ENCODE data around the gene CKLF. TPM values are rescaled to one million over a fixed set of nuclear protein-coding genes. Genes with fewer than 3 reads are reported as not detected.
A peak's percentile ranks its signal among the peaks of the same experiment; 100 is the strongest.

Gene CKLF
- polyA plus RNA-seq, 3 donors from 2014 or later: 226 to 318 (median 229) TPM

DNA sequence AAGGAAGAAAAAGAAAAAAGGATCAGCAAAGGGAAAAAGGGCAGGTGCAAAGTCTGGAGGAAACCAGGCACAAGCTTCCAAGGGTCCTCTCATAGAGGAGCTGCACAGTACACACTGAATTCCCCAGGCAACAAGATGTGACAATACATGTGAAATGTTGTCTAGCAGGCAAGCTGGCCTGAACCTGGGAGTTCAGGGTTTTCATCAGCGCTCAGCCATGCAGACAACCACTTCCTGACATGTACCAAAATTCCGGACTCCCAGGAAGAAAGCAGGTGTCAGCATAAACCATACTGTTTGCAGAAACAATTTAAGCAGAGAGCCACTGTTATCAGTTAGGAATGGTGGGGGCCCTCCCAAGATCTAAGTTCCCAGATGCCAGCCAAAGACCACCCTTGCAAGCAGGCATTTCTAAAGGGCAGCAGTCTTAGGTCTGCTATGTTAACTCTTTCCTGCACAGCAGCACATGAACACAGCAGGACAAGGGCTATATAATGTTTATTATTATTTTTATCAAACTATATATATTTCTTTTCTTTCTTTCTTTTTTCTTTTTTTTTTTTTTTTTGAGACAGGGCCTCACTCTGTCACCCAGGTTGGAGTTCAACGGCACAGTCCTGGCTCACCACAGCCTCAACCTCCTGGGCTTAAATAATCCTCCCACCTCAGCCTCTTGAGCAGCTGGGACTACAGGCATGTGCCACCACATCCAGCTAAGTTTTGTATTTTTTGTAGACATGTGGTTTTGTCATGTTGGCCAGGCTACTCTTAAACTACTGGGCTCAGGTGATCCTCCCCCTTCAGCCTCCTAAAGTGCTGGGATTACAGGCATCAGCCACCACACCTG is 12.5 kb upstream of the CKLF start:
- peak overlapping the region; percentile 9 to 33 (median 13) for H3K4me3 Mint-ChIP-seq
- peaks cover 13 to 31% (median 19%) of the 10 kb centered on the region in 3 donors for H3K36me3 Mint-ChIP-seq
- peaks cover 0 to 3% (median 0%) of the 10 kb centered on the region in 3 donors for H3K27me3 Mint-ChIP-seq (ENCODE audit: low read depth in 3 of 3)
- H3K27ac Mint-ChIP-seq: peak overlapping the region; percentile 48 to 87 (median 70)
- no peak for DNase-seq
- peaks cover 17 to 22% of the 10 kb centered on the region in 2 donors for H3K4me1 Mint-ChIP-seq
- peaks cover 0 to 2% (median 0%) of the 10 kb centered on the region in 6 donors for H3K9me3 Mint-ChIP-seq

DNA sequence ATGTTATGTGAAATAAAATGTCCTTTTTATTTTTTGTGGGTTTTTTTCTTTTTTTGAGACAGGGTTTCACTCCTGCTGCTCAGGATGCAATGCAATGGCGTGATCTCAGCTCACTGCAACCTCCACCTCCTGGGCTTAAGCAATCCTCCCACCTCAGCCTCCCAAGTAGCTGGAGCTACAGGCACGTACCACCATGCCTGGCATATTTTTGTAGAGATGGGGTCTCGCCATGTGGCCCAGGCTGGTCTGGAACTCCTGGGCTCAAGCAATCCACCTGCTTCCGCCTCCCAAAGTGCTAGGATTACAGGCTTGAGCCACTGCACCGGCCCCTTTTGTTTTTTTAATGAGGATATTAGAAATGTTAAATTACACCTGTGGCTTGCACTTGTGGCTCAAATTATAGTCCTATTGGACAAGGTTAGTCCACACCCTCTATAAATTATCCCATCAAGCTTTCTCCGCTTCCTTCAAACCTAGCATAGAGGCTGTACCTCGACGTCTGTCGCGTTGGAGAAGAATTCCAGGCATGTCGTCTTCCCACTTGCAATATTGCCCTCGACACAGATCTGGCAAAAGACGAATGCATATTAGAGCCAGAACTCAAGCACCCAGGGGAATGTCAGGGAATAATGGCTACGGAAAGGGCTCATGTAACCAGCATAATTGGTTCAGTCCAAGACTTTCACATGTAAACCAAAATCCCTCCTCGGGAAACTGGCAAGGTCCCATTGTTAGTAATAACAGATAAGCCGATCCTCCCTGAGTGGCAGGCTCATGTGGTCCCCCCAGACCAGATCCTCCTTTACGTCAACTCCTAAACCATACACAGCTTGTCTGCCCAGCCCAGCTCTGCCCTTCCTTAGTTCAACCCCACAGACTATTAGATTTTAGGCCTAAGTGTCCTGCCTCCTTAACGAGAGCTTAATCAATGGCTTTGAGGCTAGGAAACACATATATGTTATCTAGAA is 10.7 kb upstream of the CKLF start:
- Mint-ChIP-seq H3K9me3 (peaks cover 0 to 2% (median 0%) of the 10 kb centered on the region in 6 donors), H3K36me3 (peaks cover 4 to 23% (median 13%) of the 10 kb centered on the region in 3 donors), H3K27me3 (ENCODE audit: low read depth in 3 of 3) (peaks cover 0 to 2% (median 0%) of the 10 kb centered on the region in 3 donors), H3K4me1 (peaks cover 17 to 22% of the 10 kb centered on the region in 2 donors), H3K4me3 (no peak overlapping the region), H3K27ac (peak overlapping the region in 2 of 6 donors; percentile 33 to 47)
- no peak for DNase-seq

DNA sequence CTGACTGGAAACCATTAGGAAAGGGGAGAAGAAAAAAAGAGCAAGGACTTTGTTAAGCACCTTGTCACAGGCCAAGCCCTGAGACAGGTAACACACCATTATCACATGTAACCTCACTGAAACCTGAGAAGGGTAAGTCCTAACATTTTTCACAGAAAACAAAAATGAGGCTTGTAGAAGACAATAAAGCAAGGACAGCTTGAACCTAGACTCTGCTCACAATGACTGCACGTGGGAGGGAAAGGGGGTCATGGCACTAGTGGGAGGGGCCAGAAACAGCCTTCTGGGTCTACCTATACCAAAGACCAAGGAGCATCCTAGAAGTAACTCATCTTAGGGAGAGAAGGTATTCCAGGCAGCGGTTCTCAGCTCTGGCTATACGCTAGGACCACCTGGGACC is 10.0 kb upstream of the CKLF start:
- Mint-ChIP-seq H3K9me3 (no peaks in the 10 kb centered on the region), H3K27me3 (ENCODE audit: low read depth in 3 of 3) (peaks cover 0 to 1% (median under 1%) of the 10 kb centered on the region in 3 donors), H3K36me3 (peaks cover 2 to 16% (median 6%) of the 10 kb centered on the region in 3 donors), H3K4me1 (peaks cover 18 to 26% of the 10 kb centered on the region in 2 donors), H3K27ac (peak overlapping the region in 1 of 6 donors; percentile 47), H3K4me3 (no peak overlapping the region)
- DNase-seq: no peak

DNA sequence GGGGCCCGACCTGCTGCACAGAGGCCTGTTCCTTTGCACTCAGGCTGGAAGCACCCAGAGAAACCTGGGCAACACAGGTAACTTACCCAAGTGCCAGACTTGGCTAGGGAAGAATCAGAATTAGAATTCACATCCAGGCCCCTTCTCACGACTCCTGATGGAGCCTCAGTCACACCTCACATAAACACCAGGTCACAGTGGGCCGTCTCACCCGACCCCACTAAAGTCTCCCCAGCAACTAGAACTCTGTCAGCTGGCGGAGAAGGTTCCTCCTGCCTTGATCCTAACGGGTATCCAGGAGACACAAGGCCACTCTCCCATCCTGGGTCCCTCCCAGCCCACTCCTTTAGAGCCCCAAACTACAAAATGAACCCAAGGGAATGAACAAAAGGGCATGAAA is 8.8 kb upstream of the CKLF start:
- Mint-ChIP-seq H3K36me3 (peaks cover 0 to 14% (median 0%) of the 10 kb centered on the region in 3 donors), H3K4me1 (peaks cover 28 to 37% of the 10 kb centered on the region in 2 donors), H3K4me3 (no peak overlapping the region), H3K9me3 (no peaks in the 10 kb centered on the region), H3K27ac (no peak overlapping the region), H3K27me3 (ENCODE audit: low read depth in 3 of 3) (peaks cover 0 to 2% (median 1%) of the 10 kb centered on the region in 3 donors)
- no peak for DNase-seq

DNA sequence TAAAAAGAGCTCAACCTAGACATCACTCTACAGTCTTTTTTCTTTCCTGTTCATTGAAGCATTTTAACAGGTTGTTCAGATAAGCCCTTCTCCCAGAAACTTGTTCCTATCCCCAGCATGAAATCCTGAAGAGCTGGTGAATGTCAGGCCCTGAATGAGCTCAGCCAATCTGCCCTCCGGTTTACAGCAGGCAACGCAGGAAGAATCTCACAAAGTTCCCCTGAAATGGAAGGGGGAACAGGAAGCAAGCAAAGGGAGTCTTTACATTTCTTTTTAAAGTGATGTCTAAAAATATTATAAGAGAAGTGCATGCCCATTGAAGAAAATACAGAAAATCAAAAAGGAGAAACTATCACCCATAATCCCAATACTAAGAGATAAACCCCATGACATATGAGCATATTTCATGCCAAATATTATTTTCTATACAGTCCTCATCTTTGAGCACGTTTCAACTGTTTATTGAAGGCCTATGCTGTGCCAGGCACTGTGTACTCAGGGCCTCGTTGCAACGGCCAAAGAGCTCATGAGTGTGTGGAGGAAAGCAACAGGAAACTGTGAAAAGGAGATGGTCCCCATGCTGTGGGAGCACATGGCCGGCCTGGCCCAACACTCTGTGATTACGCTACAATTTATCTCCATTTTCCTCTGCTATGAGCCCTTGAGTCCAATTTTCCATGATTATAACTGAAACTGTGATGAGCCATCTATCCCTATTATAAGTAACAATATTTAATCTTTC is 8.2 kb upstream of the CKLF start:
- no peaks in the 10 kb centered on the region for H3K9me3 Mint-ChIP-seq
- H3K4me3 Mint-ChIP-seq: no peak overlapping the region
- peaks cover 0 to 2% (median 1%) of the 10 kb centered on the region in 3 donors for H3K27me3 Mint-ChIP-seq (ENCODE audit: low read depth in 3 of 3)
- DNase-seq: no peak
- peak overlapping the region in 1 of 6 donors; percentile 73 for H3K27ac Mint-ChIP-seq
- peaks cover 0 to 14% (median 0%) of the 10 kb centered on the region in 3 donors for H3K36me3 Mint-ChIP-seq
- H3K4me1 Mint-ChIP-seq: peaks cover 30 to 39% of the 10 kb centered on the region in 2 donors

DNA sequence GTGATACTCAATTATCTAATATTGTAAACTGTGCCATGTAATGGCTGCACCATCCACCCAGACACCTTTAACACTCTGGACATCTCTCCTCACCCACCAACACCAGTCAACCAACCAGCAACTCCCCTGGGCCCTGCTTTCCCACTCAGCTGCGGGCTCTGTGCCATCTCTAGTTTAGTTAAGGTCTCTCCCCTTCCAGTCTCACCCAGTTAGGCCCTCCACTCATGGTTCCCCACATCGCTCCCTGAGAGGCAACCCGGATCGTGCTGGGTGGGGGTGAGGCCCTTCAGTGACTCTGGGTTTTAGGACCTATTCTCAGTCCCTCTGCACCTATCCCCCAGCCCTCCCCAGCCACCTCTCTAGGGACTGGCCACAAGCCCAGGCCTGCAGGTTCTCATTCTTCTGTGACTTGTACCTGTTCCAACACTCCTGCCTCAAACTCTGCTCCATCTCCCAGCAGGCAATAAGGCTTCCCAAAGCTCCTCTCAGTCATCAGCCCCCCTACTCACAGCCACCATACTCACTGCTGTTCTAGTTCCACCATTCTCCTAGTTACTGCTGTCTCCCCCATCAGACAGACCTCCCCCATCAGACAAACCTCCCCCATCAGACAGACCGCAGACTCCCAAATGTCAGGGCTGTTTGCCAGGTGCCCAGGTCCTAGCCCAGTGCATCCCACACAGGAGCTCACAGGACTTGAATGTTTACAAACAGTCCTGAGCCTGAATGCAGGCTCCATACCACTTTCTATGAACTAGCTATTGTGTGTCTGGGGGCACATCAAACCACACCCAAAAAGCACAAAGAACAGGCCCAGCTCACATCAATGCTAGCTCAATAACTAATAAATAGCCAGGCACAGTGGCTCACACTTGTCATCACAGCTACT is 5.0 kb upstream of the CKLF start:
- peaks cover 0 to 7% (median 0%) of the 10 kb centered on the region in 3 donors for H3K36me3 Mint-ChIP-seq
- peak overlapping the region in 2 of 5 donors; percentile 34 to 82 for H3K4me3 Mint-ChIP-seq
- peaks cover 40 to 45% of the 10 kb centered on the region in 2 donors for H3K4me1 Mint-ChIP-seq

DNA sequence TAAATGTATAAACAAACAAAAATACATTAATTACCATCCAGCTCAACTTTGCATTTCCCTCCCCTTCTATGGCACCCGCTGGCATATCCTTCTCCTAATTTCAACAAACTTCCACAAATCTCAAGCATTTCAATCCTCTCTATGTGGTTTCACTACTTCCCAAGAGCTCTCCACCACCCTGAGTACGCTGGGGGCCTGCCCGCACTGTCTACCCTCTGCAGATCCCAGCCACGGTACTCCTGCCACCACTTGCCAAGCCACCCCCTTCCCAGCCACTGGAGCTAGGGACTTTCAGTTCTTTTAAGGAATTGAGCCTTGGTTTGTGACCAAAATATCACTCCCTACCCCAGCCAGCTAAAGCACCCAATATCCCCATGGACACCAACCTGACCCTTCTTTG is 4.3 kb upstream of the CKLF start:
- H3K9me3 Mint-ChIP-seq: no peaks in the 10 kb centered on the region
- H3K27ac Mint-ChIP-seq: peak overlapping the region; percentile 80 to 89 (median 84)
- peaks cover 13 to 25% (median 14%) of the 10 kb centered on the region in 3 donors for H3K27me3 Mint-ChIP-seq (ENCODE audit: low read depth in 3 of 3)
- H3K4me3 Mint-ChIP-seq: peak overlapping the region; percentile 62 to 82 (median 79)
- no peak for DNase-seq
- peaks cover 46 to 53% of the 10 kb centered on the region in 2 donors for H3K4me1 Mint-ChIP-seq
- H3K36me3 Mint-ChIP-seq: peaks cover 0 to 7% (median 0%) of the 10 kb centered on the region in 3 donors

More for the DNA sequence above, 5.0 kb upstream of the CKLF start:
- H3K9me3 Mint-ChIP-seq: no peaks in the 10 kb centered on the region
- DNase-seq: no peak
- H3K27ac Mint-ChIP-seq: peak overlapping the region; percentile 27 to 89 (median 80)
- H3K27me3 Mint-ChIP-seq (ENCODE audit: low read depth in 3 of 3): peaks cover 9 to 18% (median 10%) of the 10 kb centered on the region in 3 donors

DNA sequence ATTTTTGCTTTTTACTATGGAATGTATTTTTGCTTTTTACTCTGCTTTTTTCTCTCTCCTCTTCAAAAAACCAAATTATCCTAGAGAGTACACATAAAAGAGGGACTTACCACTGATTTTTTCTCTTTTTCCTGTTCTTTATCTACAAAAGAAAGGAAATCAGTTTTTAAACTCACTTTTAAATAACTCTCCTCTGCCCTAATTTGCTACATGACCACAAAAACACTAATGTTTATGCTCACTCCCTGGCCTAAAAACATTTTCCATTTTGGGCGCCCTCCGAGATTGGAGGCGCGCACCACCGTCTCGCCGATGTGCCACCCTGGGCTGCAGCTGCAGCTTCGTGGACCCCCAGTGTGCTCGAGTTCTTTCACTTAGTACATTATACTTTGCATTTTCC is 3.5 kb upstream of the CKLF start:
- Mint-ChIP-seq H3K27ac (peak overlapping the region; percentile 80 to 89 (median 84)), H3K9me3 (no peaks in the 10 kb centered on the region), H3K4me1 (peaks cover 54 to 61% of the 10 kb centered on the region in 2 donors), H3K27me3 (ENCODE audit: low read depth in 3 of 3) (peaks cover 13 to 27% (median 14%) of the 10 kb centered on the region in 3 donors), H3K4me3 (peak overlapping the region; percentile 62 to 82 (median 79)), H3K36me3 (peaks cover 0 to 3% (median 0%) of the 10 kb centered on the region in 3 donors)
- no peak for DNase-seq

DNA sequence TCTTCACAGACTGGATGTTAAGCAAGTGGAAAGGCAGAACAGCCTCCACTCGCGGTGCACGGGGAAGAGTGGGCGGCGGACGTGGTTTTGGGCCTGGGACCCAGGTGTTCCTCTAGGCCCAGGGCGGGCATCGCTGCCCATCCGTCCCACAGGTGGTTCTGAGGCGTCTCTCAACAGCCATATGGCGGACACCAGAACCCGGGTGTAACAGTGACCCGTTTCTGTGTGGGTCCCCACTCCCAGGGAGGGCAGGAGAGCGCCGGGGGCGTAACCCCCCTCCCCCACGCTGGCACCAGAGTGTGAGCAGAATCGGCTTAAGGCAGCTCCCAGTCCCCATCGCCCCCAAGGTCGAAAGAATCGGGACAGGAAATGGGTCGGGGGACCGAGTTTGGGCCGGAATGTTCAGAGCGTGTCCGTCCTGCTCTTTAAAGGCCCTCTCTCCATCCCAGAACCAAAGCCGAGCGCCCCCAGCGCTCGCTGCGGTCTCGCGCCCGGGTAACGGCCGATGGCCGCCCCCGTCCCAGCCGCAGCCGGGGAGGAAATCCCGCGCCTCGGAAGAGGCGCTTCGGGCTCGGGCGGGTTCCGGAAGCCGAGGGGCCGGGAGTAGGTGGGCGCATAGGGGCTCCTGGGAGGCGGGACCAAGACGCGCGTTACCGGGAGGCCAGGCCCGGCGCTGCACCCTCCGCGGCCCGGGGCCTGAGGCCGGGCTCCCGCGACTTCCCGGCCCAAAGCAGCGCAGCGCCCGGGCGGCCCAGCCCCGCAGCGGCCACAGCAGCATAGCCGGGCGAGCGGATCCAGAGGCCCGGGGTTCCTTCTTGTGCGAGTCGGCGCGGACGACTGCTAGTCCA is 2.9 kb upstream of the CKLF start, which contains the start of gene TK2:
Gene TK2 (minus strand): TSS at position 839 of the 848 bp plus-strand sequence. CDS start 61 bp downstream, at position 778.
- DNase-seq: peak; percentile 62 to 64 (median 62)
- Mint-ChIP-seq H3K4me1 (peaks cover 60 to 67% of the 10 kb centered on the region in 2 donors), H3K4me3 (peak within 1 kb of the TSS; percentile 82 to 97 (median 95)), H3K27ac (peak within 1 kb of the TSS; percentile 91 to 97 (median 94)), H3K27me3 (ENCODE audit: low read depth in 3 of 3) (peaks cover 13 to 27% (median 14%) of the 10 kb centered on the region in 3 donors), H3K36me3 (peaks cover 0 to 4% (median 0%) of the 10 kb centered on the region in 3 donors), H3K9me3 (no peaks in the 10 kb centered on the region)

DNA sequence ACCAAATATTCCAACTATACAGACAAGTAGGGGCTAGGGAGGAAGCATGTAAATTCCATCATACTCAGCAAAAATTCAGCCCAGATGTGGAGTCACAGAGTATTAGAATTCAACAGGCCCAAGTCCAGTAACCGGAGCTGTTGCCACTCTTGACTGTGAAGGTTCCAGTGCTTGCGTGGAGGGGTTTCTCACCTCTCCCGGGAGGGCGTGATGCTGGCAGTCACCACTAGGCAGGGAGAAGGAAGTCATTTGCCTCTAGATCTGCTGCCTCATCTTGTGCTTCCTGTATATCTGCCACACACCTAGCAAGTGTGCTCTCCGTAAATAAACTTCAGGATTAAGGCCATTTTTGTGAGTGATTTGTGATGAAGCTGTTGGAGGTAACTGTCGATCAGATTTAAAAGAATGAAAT is 1.0 kb upstream of the CKLF start:
- Mint-ChIP-seq H3K9me3 (no peaks in the 10 kb centered on the region), H3K4me1 (peaks cover 79 to 85% of the 10 kb centered on the region in 2 donors), H3K4me3 (peak overlapping the region; percentile 95 to 97 (median 96)), H3K36me3 (peaks cover 0 to 8% (median 0%) of the 10 kb centered on the region in 3 donors), H3K27ac (peak overlapping the region; percentile 91 to 97 (median 94)), H3K27me3 (ENCODE audit: low read depth in 3 of 3) (peaks cover 13 to 27% (median 14%) of the 10 kb centered on the region in 3 donors)
- DNase-seq: peak; percentile 58 to 69 (median 66)

DNA sequence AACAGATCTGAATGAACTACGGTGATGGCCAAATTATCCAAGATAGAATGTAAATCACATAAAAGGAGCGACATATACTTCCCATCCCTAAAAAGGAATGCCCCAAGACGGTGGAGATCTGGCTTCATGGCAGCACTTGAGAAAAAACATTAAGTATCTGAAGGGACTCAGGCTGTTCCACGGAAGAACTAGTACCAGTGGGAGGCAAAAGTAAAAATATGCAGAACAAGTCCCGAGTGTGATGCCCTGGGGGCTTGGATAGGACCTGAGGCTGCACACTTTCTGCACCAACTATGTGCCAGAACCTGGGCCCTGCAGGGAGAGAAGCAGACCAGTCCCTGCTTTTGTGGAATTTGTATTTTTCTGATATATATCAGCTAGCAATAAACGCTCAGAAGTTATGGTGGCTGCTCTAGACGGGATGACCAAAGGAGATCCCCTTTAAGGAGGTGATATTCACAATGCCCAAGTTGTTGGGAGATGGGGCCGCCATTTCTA is 539 bp upstream of the CKLF start:
- Mint-ChIP-seq H3K4me1 (peaks cover 79 to 90% of the 10 kb centered on the region in 2 donors), H3K36me3 (peaks cover 0 to 8% (median 0%) of the 10 kb centered on the region in 3 donors), H3K4me3 (peak overlapping the region; percentile 95 to 97 (median 96)), H3K27me3 (ENCODE audit: low read depth in 3 of 3) (peaks cover 13 to 27% (median 14%) of the 10 kb centered on the region in 3 donors), H3K9me3 (no peaks in the 10 kb centered on the region), H3K27ac (peak overlapping the region; percentile 91 to 97 (median 94))
- no peak for DNase-seq

Data from immature natural killer cell (primary cell).